ENCODE results near the gene KLF13. TPM values are rescaled to one million over a fixed set of nuclear protein-coding genes. Genes with fewer than 3 reads are reported as not detected.

KLF13 gene
- total and polyA plus RNA-seq, 10 of the 15 experiments (the other 5 are each of a cell fraction or from before 2014, with no cell fraction given), result 20.3 to 109 (median 51.4) TPM

DNA sequence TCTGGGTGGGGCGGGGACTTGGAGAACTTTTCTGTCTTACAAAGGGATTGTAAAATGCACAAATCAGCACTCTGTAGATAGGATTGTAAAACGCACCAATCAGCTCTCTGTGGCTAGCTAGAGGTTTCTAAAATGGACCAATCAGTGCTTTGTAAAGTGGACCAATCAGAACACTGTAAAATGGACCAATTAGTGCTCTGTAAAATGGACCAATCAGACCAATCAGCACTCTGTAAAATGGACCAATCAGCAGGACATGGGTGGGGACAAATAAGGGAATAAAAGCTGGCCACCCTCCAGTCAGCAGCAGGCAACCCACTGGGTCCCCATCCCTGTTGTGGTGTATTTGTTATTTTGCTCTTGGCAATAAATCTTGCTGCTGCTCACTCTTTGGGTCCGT lies 77.7 kb downstream of the KLF13 start:
- Histone ChIP-seq H4K20me1 (ENCODE audit: control insufficient read depth, insufficient read depth) (no peaks in the 10 kb centered on the region), H3K27me3 (replicated peaks in 1 of 2; ENCODE audit: control insufficient read depth in 2 of 2, insufficient read depth in 2 of 2, low read length in 1 of 2) (no peaks in the 10 kb centered on the region), H3K27ac (ENCODE audit: control insufficient read depth, insufficient read depth) (no peak overlapping the region), H3K4me3 (no peak overlapping the region), H3K9me3 (replicated peaks; ENCODE audit: control insufficient read depth, insufficient read depth, low read length) (peaks cover 1% of the 10 kb centered on the region; the same call in 1 of the 3 replicates), H3K4me2 (ENCODE audit: control insufficient read depth, insufficient read depth) (no peak overlapping the region), H3K36me3 (ENCODE audit: control insufficient read depth in 2 of 2, insufficient read depth in 2 of 2, low read length in 1 of 2) (no peaks in the 10 kb centered on the region), H3K9ac (ENCODE audit: control insufficient read depth, insufficient read depth, low read length) (no peak overlapping the region), H3K79me2 (ENCODE audit: control insufficient read depth, insufficient read depth, low read length) (no peaks in the 10 kb centered on the region), H3K4me1 (ENCODE audit: control insufficient read depth, insufficient read depth, low read length) (no peaks in the 10 kb centered on the region), H2AFZ (ENCODE audit: control insufficient read depth, low read depth, low read length) (no peak overlapping the region)
- ChIA-PET POLR2A (interaction anchor here (1.0 kb wide), 1 partner anchor 72 kb away, joined by 3 read pairs; no protein-coding TSS in a partner anchor), CTCF (no interaction called here), SMC1A (ENCODE audit: uncharacterized antibody, unreplicated experiment) (no interaction called here), RAD21 (ENCODE audit: unreplicated experiment) (interaction anchor here (0.7 kb wide), 1 partner anchor 36 kb away, joined by 3 read pairs; no protein-coding TSS in a partner anchor)
- FAIRE-seq, result no peak
- no peak for ATAC-seq
- TF ChIP-seq RAD51 (IDR thresholded peaks at IDR 0.05) (no peak), NFYB (IDR thresholded peaks at IDR 0.05; ENCODE audit: insufficient read depth, low read depth, low read length) (peak; percentile 69), GABPA (IDR thresholded peaks at IDR 0.05; ENCODE audit: low read depth) (no peak)
- in situ Hi-C loops (cut with MboI), result no loop called here
- DNase-seq (ENCODE audit: low read depth, low spot score), result no peak
- no TSS peak for BruUV-seq (replicated peaks)
- 54% methylated on average over 3 of the region's 3 CpGs for WGBS (ENCODE audit: insufficient coverage, insufficient replicate concordance, low lambda C conversion rate, missing lambda C conversion rate)
- intact Hi-C loops (cut with micrococcal nuclease; ENCODE audit: unreplicated experiment), result no loop called here

DNA sequence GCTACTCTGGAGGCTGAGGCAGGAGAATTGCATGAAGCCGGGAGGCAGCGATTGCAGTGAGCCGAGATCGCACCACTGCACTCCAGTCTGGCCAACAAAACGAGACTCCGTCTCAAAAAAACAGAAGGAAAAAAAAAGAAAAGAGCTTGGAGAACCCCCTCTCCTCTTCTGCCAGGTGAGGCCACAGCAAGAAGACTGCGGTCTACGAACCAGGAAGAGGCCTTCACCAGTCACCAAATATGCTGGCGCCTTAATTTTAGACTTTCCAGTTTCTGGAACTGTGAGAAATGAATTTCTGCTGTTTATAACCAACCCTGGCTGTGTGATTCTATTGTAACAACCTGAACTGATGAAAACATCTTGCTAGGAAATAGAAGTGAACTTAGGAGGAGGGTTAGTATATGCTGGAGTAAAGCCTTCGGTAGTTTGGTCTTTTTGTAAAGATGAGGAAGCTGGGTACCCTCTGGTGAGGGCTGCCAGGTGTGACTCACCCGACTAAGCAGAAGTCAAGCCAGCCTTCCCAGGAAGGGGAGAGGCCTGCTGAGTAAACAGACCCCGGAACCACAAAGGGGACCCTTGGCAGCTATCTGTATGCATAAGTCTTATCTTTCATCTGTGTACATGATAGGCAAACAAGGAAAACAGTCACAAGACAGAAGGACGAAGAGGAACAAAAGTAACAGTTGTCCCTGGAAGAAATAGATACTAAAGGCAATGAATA lies 78.7 kb downstream of the KLF13 start:
- DNase-seq (ENCODE audit: low read depth, low spot score) (no peak), ATAC-seq (no peak), FAIRE-seq (no peak)
- no TSS peak for BruUV-seq (replicated peaks)
- Histone ChIP-seq H3K4me1 (ENCODE audit: control insufficient read depth, insufficient read depth, low read length) (no peaks in the 10 kb centered on the region), H3K79me2 (ENCODE audit: control insufficient read depth, insufficient read depth, low read length) (no peaks in the 10 kb centered on the region), H3K4me3 (no peak overlapping the region), H3K27ac (ENCODE audit: control insufficient read depth, insufficient read depth) (no peak overlapping the region), H3K36me3 (ENCODE audit: control insufficient read depth in 2 of 2, insufficient read depth in 2 of 2, low read length in 1 of 2) (no peaks in the 10 kb centered on the region), H3K4me2 (ENCODE audit: control insufficient read depth, insufficient read depth) (no peak overlapping the region), H3K9ac (ENCODE audit: control insufficient read depth, insufficient read depth, low read length) (no peak overlapping the region), H4K20me1 (ENCODE audit: control insufficient read depth, insufficient read depth) (no peaks in the 10 kb centered on the region), H2AFZ (ENCODE audit: control insufficient read depth, low read depth, low read length) (peak overlapping the region; percentile 44; the same call in 1 of the 2 replicates), H3K27me3 (replicated peaks in 1 of 2; ENCODE audit: control insufficient read depth in 2 of 2, insufficient read depth in 2 of 2, low read length in 1 of 2) (no peaks in the 10 kb centered on the region), H3K9me3 (replicated peaks; ENCODE audit: control insufficient read depth, insufficient read depth, low read length) (peaks cover 1% of the 10 kb centered on the region; the same call in 1 of the 3 replicates)
- WGBS (ENCODE audit: insufficient coverage, insufficient replicate concordance, low lambda C conversion rate, missing lambda C conversion rate), result 53% methylated on average over 13 of the region's 13 CpGs
- ChIA-PET RAD21 (ENCODE audit: unreplicated experiment) (no interaction called here), SMC1A (ENCODE audit: uncharacterized antibody, unreplicated experiment) (no interaction called here), POLR2A (no interaction called here), CTCF (interaction anchor here (1.1 kb wide), 1 partner anchor 14 kb away, joined by 3 read pairs; no protein-coding TSS in a partner anchor)
- TF ChIP-seq CBX3 (IDR thresholded peaks at IDR 0.05; ENCODE audit: borderline replicate concordance, low read depth) (no peak), MTA3 (IDR thresholded peaks at IDR 0.05; ENCODE audit: borderline replicate concordance, low read length) (no peak), SPI1 (IDR thresholded peaks at IDR 0.05; ENCODE audit: borderline replicate concordance, insufficient read depth, low read depth, low read length) (no peak), SREBF1 (IDR thresholded peaks at IDR 0.05; ENCODE audit: low read length) (no peak), SMAD1 (IDR thresholded peaks at IDR 0.05; ENCODE audit: low read depth, partially characterized antibody) (no peak)
- intact Hi-C loops (cut with micrococcal nuclease; ENCODE audit: unreplicated experiment) (no loop called here), in situ Hi-C loops (cut with MboI) (no loop called here)
